ENCODE measurements around the gene WDR74. TPM values are rescaled to one million over a fixed set of nuclear protein-coding genes. Genes with fewer than 3 reads are reported as not detected.
A peak's percentile ranks its signal among the peaks of the same experiment; 100 is the strongest.

The WDR74 gene
- total RNA-seq, 1 donor from 2014 or later: 53.5 TPM

GRCh38 chr11:62875698-62876478 lies 36.5 kb upstream of the WDR74 start:
- Histone ChIP-seq H3K9me3 (ENCODE audit: insufficient read depth, low read depth, low read length) (no peaks in the 10 kb centered on the region), H3K27ac (ENCODE audit: low read depth, low read length) (no peak overlapping the region), H3K4me3 (ENCODE audit: insufficient read depth, low read depth, low read length) (no peak overlapping the region), H3K27me3 (ENCODE audit: insufficient read depth, low read length) (no peaks in the 10 kb centered on the region), H3K9ac (ENCODE audit: low read length) (peak overlapping the region; percentile 14), H4K20me1 (ENCODE audit: insufficient read depth, low read length) (no peaks in the 10 kb centered on the region), H3K4me1 (ENCODE audit: insufficient read depth, low read length) (peaks cover 13% of the 10 kb centered on the region), H3K4me2 (ENCODE audit: low read length) (no peak overlapping the region), H3K79me2 (ENCODE audit: insufficient read depth, low read length) (peaks cover 8% of the 10 kb centered on the region), H3K36me3 (ENCODE audit: insufficient read depth, low read length) (no peaks in the 10 kb centered on the region), H2AFZ (ENCODE audit: low read depth, low read length) (no peak overlapping the region)
- Mint-ChIP-seq H3K4me3 (ENCODE audit: unreplicated experiment) (no peak overlapping the region), H3K4me1 (ENCODE audit: low read depth, unreplicated experiment) (peaks cover 10% of the 10 kb centered on the region), H3K9me3 (ENCODE audit: unreplicated experiment) (no peaks in the 10 kb centered on the region), H3K27ac (ENCODE audit: unreplicated experiment) (no peak overlapping the region), H3K27me3 (ENCODE audit: low read depth, unreplicated experiment) (no peaks in the 10 kb centered on the region), H3K36me3 (ENCODE audit: low read depth, unreplicated experiment) (peaks cover 7% of the 10 kb centered on the region)
- no peak for FAIRE-seq
- TF ChIP-seq EZH2 (IDR thresholded peaks at IDR 0.05; ENCODE audit: insufficient read depth, low read length): no peak
- TF ChIP-seq CTCF (IDR thresholded peaks at IDR 0.05; ENCODE audit: insufficient read depth, low read depth, low read length): no peak
- no peak for DNase-seq (ENCODE audit: low read depth)

DNA sequence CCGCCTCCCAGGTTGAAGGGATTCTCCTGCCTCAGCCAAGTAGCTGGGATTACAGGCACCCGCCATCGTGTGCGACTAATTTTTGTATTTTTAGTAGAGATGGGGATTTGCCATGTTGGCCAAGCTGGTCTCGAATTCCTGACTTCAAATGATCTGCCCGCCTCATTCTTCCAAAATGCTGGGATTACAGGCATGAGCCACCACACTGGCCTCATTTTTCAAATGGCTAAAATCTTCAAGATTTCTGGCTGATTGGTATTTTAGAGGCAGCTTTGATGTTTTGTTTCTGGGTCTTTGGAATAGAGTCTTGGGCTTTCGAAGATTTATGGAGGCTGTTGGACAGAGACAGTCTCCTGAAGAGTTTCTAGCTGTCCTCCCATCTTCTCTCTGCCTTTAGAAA lies 35.5 kb upstream of the WDR74 start:
- DNase-seq (ENCODE audit: low read depth) (no peak), FAIRE-seq (no peak)
- TF ChIP-seq CTCF (IDR thresholded peaks at IDR 0.05; ENCODE audit: insufficient read depth, low read depth, low read length) (no peak), EZH2 (IDR thresholded peaks at IDR 0.05; ENCODE audit: insufficient read depth, low read length) (no peak)
- Histone ChIP-seq H3K4me1 (ENCODE audit: insufficient read depth, low read length) (peaks cover 8% of the 10 kb centered on the region), H3K27ac (ENCODE audit: low read depth, low read length) (no peak overlapping the region), H3K9me3 (ENCODE audit: insufficient read depth, low read depth, low read length) (no peaks in the 10 kb centered on the region), H3K79me2 (ENCODE audit: insufficient read depth, low read length) (peaks cover 6% of the 10 kb centered on the region), H3K4me3 (ENCODE audit: insufficient read depth, low read depth, low read length) (no peak overlapping the region), H3K9ac (ENCODE audit: low read length) (no peak overlapping the region), H3K4me2 (ENCODE audit: low read length) (no peak overlapping the region), H2AFZ (ENCODE audit: low read depth, low read length) (no peak overlapping the region), H4K20me1 (ENCODE audit: insufficient read depth, low read length) (no peaks in the 10 kb centered on the region), H3K36me3 (ENCODE audit: insufficient read depth, low read length) (no peaks in the 10 kb centered on the region), H3K27me3 (ENCODE audit: insufficient read depth, low read length) (no peaks in the 10 kb centered on the region)
- H3K27me3 Mint-ChIP-seq (ENCODE audit: low read depth, unreplicated experiment): no peaks in the 10 kb centered on the region
- peaks cover 4% of the 10 kb centered on the region for H3K4me1 Mint-ChIP-seq (ENCODE audit: low read depth, unreplicated experiment)
- H3K36me3 Mint-ChIP-seq (ENCODE audit: low read depth, unreplicated experiment): peaks cover 2% of the 10 kb centered on the region
- no peak overlapping the region for H3K27ac Mint-ChIP-seq (ENCODE audit: unreplicated experiment)
- no peak overlapping the region for H3K4me3 Mint-ChIP-seq (ENCODE audit: unreplicated experiment)
- no peaks in the 10 kb centered on the region for H3K9me3 Mint-ChIP-seq (ENCODE audit: unreplicated experiment)

- Mint-ChIP-seq H3K36me3 (ENCODE audit: low read depth, unreplicated experiment) (peaks cover 2% of the 10 kb centered on the region), H3K27ac (ENCODE audit: unreplicated experiment) (no peak overlapping the region), H3K4me3 (ENCODE audit: unreplicated experiment) (no peak overlapping the region), H3K9me3 (ENCODE audit: unreplicated experiment) (no peaks in the 10 kb centered on the region), H3K4me1 (ENCODE audit: low read depth, unreplicated experiment) (peaks cover 7% of the 10 kb centered on the region), H3K27me3 (ENCODE audit: low read depth, unreplicated experiment) (no peaks in the 10 kb centered on the region)
- Histone ChIP-seq H3K27me3 (ENCODE audit: insufficient read depth, low read length) (no peaks in the 10 kb centered on the region), H3K9ac (ENCODE audit: low read length) (no peak overlapping the region), H3K79me2 (ENCODE audit: insufficient read depth, low read length) (peaks cover 11% of the 10 kb centered on the region), H2AFZ (ENCODE audit: low read depth, low read length) (no peak overlapping the region), H3K4me2 (ENCODE audit: low read length) (no peak overlapping the region), H4K20me1 (ENCODE audit: insufficient read depth, low read length) (peaks cover 9% of the 10 kb centered on the region), H3K36me3 (ENCODE audit: insufficient read depth, low read length) (no peaks in the 10 kb centered on the region), H3K4me3 (ENCODE audit: insufficient read depth, low read depth, low read length) (no peak overlapping the region), H3K9me3 (ENCODE audit: insufficient read depth, low read depth, low read length) (no peaks in the 10 kb centered on the region), H3K4me1 (ENCODE audit: insufficient read depth, low read length) (no peaks in the 10 kb centered on the region), H3K27ac (ENCODE audit: low read depth, low read length) (no peak overlapping the region)
- FAIRE-seq (no peak), DNase-seq (ENCODE audit: low read depth) (no peak)
- no peak for TF ChIP-seq EZH2 (IDR thresholded peaks at IDR 0.05; ENCODE audit: insufficient read depth, low read length)
- no peak for TF ChIP-seq CTCF (IDR thresholded peaks at IDR 0.05; ENCODE audit: insufficient read depth, low read depth, low read length)
Observed at GRCh38 chr11:62865635-62866034, 26.2 kb upstream of the WDR74 start.

All from astrocyte (in vitro differentiated cells and primary cell).